ENCODE results near the gene FYN.

GRCh38 chr6:111779031-111779430 lies 94.2 kb downstream of the FYN start:
- TF ChIP-seq CTCF (IDR thresholded peaks at IDR 0.05) = no peak
- TF ChIP-seq POLR2A (IDR thresholded peaks at IDR 0.05) = no peak
- TF ChIP-seq POLR2AphosphoS5 (IDR thresholded peaks at IDR 0.05; ENCODE audit: insufficient read depth in 1 of 2, low read depth in 1 of 2) = no peak

Measured in vagina (tissue), 2 donors.